ENCODE data around the gene DCP1A.

Gene DCP1A

DNA sequence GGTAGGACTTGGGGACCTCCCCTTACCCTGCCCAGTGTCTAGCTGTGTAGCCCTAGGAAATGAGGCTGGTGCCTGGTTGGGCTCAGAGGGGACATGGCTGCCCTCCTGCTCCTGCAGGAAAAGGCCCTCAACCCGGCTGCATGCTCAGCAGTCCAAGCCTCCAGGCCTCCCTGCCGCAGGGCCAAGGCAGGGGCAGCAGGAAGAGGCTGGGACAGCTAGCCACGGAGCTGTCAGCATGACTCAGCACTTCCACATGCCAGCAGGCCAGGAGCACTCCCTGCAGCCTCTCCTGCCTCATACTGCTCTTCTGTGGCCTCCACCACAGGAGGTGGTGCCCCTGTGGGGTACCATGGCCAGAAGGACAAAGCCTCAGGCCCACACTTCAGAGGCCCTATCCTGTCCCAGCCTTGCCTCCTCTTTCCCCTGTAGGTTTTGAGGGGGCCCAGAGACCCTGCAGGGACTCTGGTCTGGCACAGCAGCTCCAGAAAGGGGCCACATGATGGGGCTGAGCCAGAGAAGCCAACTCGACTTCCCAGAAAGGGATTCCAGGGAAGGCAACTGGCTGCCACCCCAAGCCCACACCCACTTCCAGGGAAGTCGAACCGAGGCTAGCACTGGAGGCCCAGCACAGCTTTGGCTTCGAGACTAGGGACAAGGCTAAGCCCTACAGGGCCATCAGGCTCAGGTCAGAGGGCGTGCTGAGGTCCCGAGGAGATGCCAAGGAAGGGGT lies 111.1 kb downstream of the DCP1A start:
- Mint-ChIP-seq H3K27ac (peak overlapping the region; percentile 32), H3K36me3 (peaks cover 74% of the 10 kb centered on the region), H3K4me1 (no peaks in the 10 kb centered on the region), H3K9me3 (no peaks in the 10 kb centered on the region), H3K4me3 (no peak overlapping the region), H3K27me3 (no peaks in the 10 kb centered on the region)
- ATAC-seq: no peak

- Mint-ChIP-seq H3K9me3 (no peaks in the 10 kb centered on the region), H3K4me1 (no peaks in the 10 kb centered on the region), H3K27ac (no peak overlapping the region), H3K27me3 (no peaks in the 10 kb centered on the region), H3K36me3 (peaks cover 67% of the 10 kb centered on the region), H3K4me3 (no peak overlapping the region)
- ATAC-seq: no peak
Observed at GRCh38 chr3:53235545-53235944, 111.8 kb downstream of the DCP1A start.

GRCh38 chr3:53234841-53235232 lies 112.5 kb downstream of the DCP1A start:
- no peaks in the 10 kb centered on the region for H3K9me3 Mint-ChIP-seq
- H3K4me3 Mint-ChIP-seq: no peak overlapping the region
- H3K27ac Mint-ChIP-seq: no peak overlapping the region
- H3K27me3 Mint-ChIP-seq: no peaks in the 10 kb centered on the region
- H3K36me3 Mint-ChIP-seq: peaks cover 61% of the 10 kb centered on the region
- no peaks in the 10 kb centered on the region for H3K4me1 Mint-ChIP-seq
- no peak for ATAC-seq

DNA sequence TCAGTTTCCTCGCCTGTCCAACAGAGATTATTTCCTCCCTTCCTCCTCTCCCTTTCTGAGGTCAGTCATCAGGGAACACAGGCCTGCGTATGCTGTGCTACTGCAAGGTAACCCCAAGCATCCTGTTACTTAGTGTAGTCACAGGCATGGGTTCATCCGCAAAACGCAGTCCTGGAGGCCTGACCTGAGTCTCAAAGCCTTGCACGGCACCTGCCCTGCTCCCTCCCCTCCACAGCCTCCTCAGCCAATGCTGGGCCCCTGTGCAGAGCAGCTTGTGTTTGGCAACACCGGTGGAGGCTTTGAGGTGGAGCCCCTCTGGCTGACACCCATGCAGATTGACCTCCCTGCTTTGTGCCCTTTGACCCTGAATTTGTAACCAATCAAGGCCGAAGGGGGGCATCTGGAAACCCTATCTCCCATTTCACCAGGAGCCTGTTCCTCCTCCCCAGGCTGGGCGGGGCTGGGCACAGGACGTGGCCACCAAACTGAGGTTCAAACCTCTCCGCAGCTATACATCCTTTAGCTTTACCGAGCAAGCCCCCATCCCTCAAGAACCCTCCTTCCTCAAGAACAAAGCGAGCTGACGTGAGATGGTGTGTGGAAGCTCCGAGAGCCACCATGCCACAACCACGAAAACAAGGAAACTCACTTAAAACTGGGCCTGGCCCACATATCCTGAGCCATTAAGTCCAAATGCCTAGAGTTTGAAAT lies 113.1 kb downstream of the DCP1A start:
- Mint-ChIP-seq H3K4me1 (no peaks in the 10 kb centered on the region), H3K36me3 (peaks cover 61% of the 10 kb centered on the region), H3K27ac (peak overlapping the region; percentile 37), H3K9me3 (no peaks in the 10 kb centered on the region), H3K4me3 (no peak overlapping the region), H3K27me3 (no peaks in the 10 kb centered on the region)
- no peak for ATAC-seq

Data from stimulated activated memory B cell treated with anti-CD40 and anti-IgM and Interleukin-4, amounts not matched to agents 10 μg/mL and 1 μg/mL and 100 μg/mL, for 72 hours (primary cell).